HG02840 (cell line): Measurements from ENCODE around the gene PTPN6.
A peak's percentile ranks its signal among the peaks of the same experiment; 100 is the strongest.

Experiments
- ATAC-seq: cut with Tn5 transposase; IDR thresholded peaks from one replicate; pipeline ENCODE4 v1.9.1; 2021; ENCODE audit warnings: mild to moderate bottlenecking, moderate library complexity, moderate number of reproducible peaks; ENCODE audit not compliant: unreplicated experiment, low FRiP score

Gene PTPN6

GRCh38 chr12:6963791-6964413, 12.7 kb downstream of the PTPN6 start:
- no peak for ATAC-seq

- ATAC-seq, result no peak
Observed at GRCh38 chr12:6964605-6965025, 13.5 kb downstream of the PTPN6 start.

GRCh38 chr12:6965026-6965661, 14.0 kb downstream of the PTPN6 start:
- ATAC-seq, result no peak

- no peak for ATAC-seq
Observed at GRCh38 chr12:6965714-6966113, 14.6 kb downstream of the PTPN6 start.

- no peak for ATAC-seq
Observed at GRCh38 chr12:6966351-6966750, 15.2 kb downstream of the PTPN6 start.

GRCh38 chr12:6967651-6968100, 16.5 kb downstream of the PTPN6 start:
- no peak for ATAC-seq

- ATAC-seq, result no peak
Observed at GRCh38 chr12:6968426-6968825, 17.3 kb downstream of the PTPN6 start.

- peak; percentile 33 for ATAC-seq
Observed at GRCh38 chr12:6970096-6970527, 19.0 kb downstream of the PTPN6 start.

GRCh38 chr12:6974180-6974579, 23.0 kb downstream of the PTPN6 start:
- ATAC-seq, result no peak

- no peak for ATAC-seq
Observed at GRCh38 chr12:6975297-6976032, 24.3 kb downstream of the PTPN6 start.

- ATAC-seq, result no peak
Observed at GRCh38 chr12:6977653-6978052, 26.5 kb downstream of the PTPN6 start.

GRCh38 chr12:6978188-6978587, 27.0 kb downstream of the PTPN6 start:
- no peak for ATAC-seq

- no peak for ATAC-seq
Observed at GRCh38 chr12:6978611-6979011, 27.5 kb downstream of the PTPN6 start.

GRCh38 chr12:6979021-6979420, 27.9 kb downstream of the PTPN6 start:
- no peak for ATAC-seq

- ATAC-seq, result no peak
Observed at GRCh38 chr12:6979453-6979852, 28.3 kb downstream of the PTPN6 start.

- no peak for ATAC-seq
Observed at GRCh38 chr12:6980075-6980474, 28.9 kb downstream of the PTPN6 start.

- ATAC-seq, result no peak
Observed at GRCh38 chr12:6980740-6981139, 29.6 kb downstream of the PTPN6 start.

- no peak for ATAC-seq
Observed at GRCh38 chr12:6981152-6982052, 30.2 kb downstream of the PTPN6 start.

GRCh38 chr12:6982532-6982931, 31.4 kb downstream of the PTPN6 start:
- ATAC-seq, result no peak

- ATAC-seq, result no peak
Observed at GRCh38 chr12:6987956-6988553, 36.9 kb downstream of the PTPN6 start.
